Measurements from ENCODE around the gene KLHDC7B.

- TF ChIP-seq, protein P1, sequence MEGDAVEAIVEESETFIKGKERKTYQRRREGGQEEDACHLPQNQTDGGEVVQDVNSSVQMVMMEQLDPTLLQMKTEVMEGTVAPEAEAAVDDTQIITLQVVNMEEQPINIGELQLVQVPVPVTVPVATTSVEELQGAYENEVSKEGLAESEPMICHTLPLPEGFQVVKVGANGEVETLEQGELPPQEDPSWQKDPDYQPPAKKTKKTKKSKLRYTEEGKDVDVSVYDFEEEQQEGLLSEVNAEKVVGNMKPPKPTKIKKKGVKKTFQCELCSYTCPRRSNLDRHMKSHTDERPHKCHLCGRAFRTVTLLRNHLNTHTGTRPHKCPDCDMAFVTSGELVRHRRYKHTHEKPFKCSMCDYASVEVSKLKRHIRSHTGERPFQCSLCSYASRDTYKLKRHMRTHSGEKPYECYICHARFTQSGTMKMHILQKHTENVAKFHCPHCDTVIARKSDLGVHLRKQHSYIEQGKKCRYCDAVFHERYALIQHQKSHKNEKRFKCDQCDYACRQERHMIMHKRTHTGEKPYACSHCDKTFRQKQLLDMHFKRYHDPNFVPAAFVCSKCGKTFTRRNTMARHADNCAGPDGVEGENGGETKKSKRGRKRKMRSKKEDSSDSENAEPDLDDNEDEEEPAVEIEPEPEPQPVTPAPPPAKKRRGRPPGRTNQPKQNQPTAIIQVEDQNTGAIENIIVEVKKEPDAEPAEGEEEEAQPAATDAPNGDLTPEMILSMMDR (conservative IDR thresholded peaks at IDR 0.05; ENCODE audit: low read length), result no peak
- TF ChIP-seq EZH2phosphoT487 (IDR thresholded peaks at IDR 0.05; ENCODE audit: borderline replicate concordance, low read depth, low read length), result no peak
These were observed 40.7 kb downstream of the KLHDC7B start for GRCh38 chr22:50586416-50586815.
